Loucy (cell line): ENCODE measurements around the gene MBTD1.

Experiments used
- H2AFZ ChIP-seq: fragments of 200-600 bp; sonication (generic); 2 replicates; pipeline ENCODE4 v1.6.0; 2016; ENCODE audit warnings: antibody characterized with exemption, mild to moderate bottlenecking, low read length, moderate library complexity
- H3F3A ChIP-seq: fragments of 200-600 bp; 2 replicates; pipeline ENCODE4 v1.6.0; 2016; ENCODE audit warnings: antibody characterized with exemption, low read depth, mild to moderate bottlenecking
- H3K27me3 ChIP-seq: fragments of 200-600 bp; sonication (generic); 2 replicates; pipeline ENCODE4 v1.6.1; 2014; ENCODE audit warnings: low read length, mild to moderate bottlenecking; ENCODE audit not compliant: insufficient read depth, poor library complexity, severe bottlenecking
- H3K36me3 ChIP-seq: fragments of 200-600 bp; sonication (generic); 2 replicates; pipeline ENCODE4 v1.6.1; 2016; ENCODE audit warnings: low read length; ENCODE audit not compliant: insufficient read depth
- H3K4me1 ChIP-seq: fragments of 200-600 bp; sonication (generic); 2 replicates; pipeline ENCODE4 v1.5.1; 2014; ENCODE audit warnings: low read length, mild to moderate bottlenecking; ENCODE audit not compliant: insufficient read depth, poor library complexity, severe bottlenecking
- H3K4me2 ChIP-seq: fragments of 200-600 bp; sonication (generic); 2 replicates; pipeline ENCODE4 v1.6.0; 2014; ENCODE audit warnings: antibody characterized with exemption, low read length, low read depth, mild to moderate bottlenecking; ENCODE audit not compliant: poor library complexity, severe bottlenecking
- H3K4me3 ChIP-seq: fragments of 200-600 bp; sonication (generic); 2 replicates; pipeline ENCODE4 v1.5.1; 2014; ENCODE audit warnings: low read length, mild to moderate bottlenecking, mixed read lengths; ENCODE audit not compliant: poor library complexity, severe bottlenecking
- H3K79me2 ChIP-seq: fragments of 200-600 bp; sonication (generic); 2 replicates; pipeline ENCODE4 v1.6.1; 2014; ENCODE audit warnings: low read length; ENCODE audit not compliant: insufficient read depth
- H3K9ac ChIP-seq: fragments of 200-600 bp; sonication (generic); 2 replicates; pipeline ENCODE4 v1.6.0; 2014; ENCODE audit warnings: mild to moderate bottlenecking, low read depth, low read length, moderate library complexity; ENCODE audit not compliant: poor library complexity, severe bottlenecking
- H3K9me2 ChIP-seq: fragments of 200-600 bp; sonication (generic); replicated peaks from 2 replicates; pipeline ENCODE4 v1.6.1; 2016; ENCODE audit warnings: low read depth, low read length, mixed read lengths
- H3K9me3 ChIP-seq: fragments of 200-600 bp; sonication (generic); 2 replicates; pipeline ENCODE4 v1.6.1; 2014; ENCODE audit warnings: mild to moderate bottlenecking, antibody characterized with exemption, low read length, low read depth; ENCODE audit not compliant: insufficient read depth
- H4K20me1 ChIP-seq: fragments of 200-600 bp; sonication (generic); 2 replicates; pipeline ENCODE4 v1.6.0; 2014; ENCODE audit warnings: antibody characterized with exemption, low read length, mild to moderate bottlenecking; ENCODE audit not compliant: insufficient read depth, poor library complexity, severe bottlenecking
- CTCF ChIP-seq: fragments of 200-600 bp; sonication (generic); conservative IDR thresholded peaks from 2 replicates; pipeline ENCODE4 v1.5.1; 2014; ENCODE audit warnings: mild to moderate bottlenecking, antibody characterized with exemption, low read length
- EZH2phosphoT487 ChIP-seq: fragments of 200-600 bp; IDR thresholded peaks from 2 replicates; pipeline ENCODE4 v1.6.1; 2018; ENCODE audit warnings: antibody characterized with exemption, mild to moderate bottlenecking, moderate library complexity, borderline replicate concordance

Gene MBTD1

GRCh38 chr17:51152766-51153209 lies 107.1 kb downstream of the MBTD1 start:
- Histone ChIP-seq H3K36me3 (peaks cover 11% of the 10 kb centered on the region; the same call in 1 of the 2 replicates), H3K27me3 (no peaks in the 10 kb centered on the region), H3K4me1 (peaks cover 33% of the 10 kb centered on the region), H4K20me1 (peaks cover 3% of the 10 kb centered on the region), H3K79me2 (peaks cover 43% of the 10 kb centered on the region), H3K4me3 (peak overlapping the region; percentile 68), H3K9ac (peak overlapping the region; percentile 98), H3K9me3 (no peaks in the 10 kb centered on the region), H2AFZ (peak overlapping the region; percentile 98), H3K4me2 (peak overlapping the region; percentile 86), H3K9me2 (no peaks in the 10 kb centered on the region), H3F3A (no peaks in the 10 kb centered on the region)
- TF ChIP-seq CTCF (no peak), EZH2phosphoT487 (no peak)

- Histone ChIP-seq H3K27me3 (no peaks in the 10 kb centered on the region), H3K9ac (no peak overlapping the region), H3K79me2 (peaks cover 25% of the 10 kb centered on the region), H3F3A (no peaks in the 10 kb centered on the region), H2AFZ (peak overlapping the region; percentile 63; the same call in 1 of the 2 replicates), H3K9me3 (no peaks in the 10 kb centered on the region), H3K4me1 (peaks cover 23% of the 10 kb centered on the region), H3K4me2 (no peak overlapping the region), H3K9me2 (no peaks in the 10 kb centered on the region), H3K36me3 (0 out of 2 replicates have a peak, but pooled peaks cover under 1% of the 10 kb centered on the region), H4K20me1 (peaks cover 1% of the 10 kb centered on the region), H3K4me3 (no peak overlapping the region)
- TF ChIP-seq EZH2phosphoT487 = no peak
- TF ChIP-seq CTCF = no peak
Observed at GRCh38 chr17:51150932-51151331, 108.9 kb downstream of the MBTD1 start.

- Histone ChIP-seq H3F3A (no peaks in the 10 kb centered on the region), H3K36me3 (no peaks in the 10 kb centered on the region), H3K9ac (no peak overlapping the region), H3K9me2 (no peaks in the 10 kb centered on the region), H3K9me3 (no peaks in the 10 kb centered on the region), H4K20me1 (no peaks in the 10 kb centered on the region), H3K4me3 (no peak overlapping the region), H2AFZ (no peak overlapping the region), H3K4me1 (peaks cover 6% of the 10 kb centered on the region), H3K4me2 (no peak overlapping the region), H3K27me3 (no peaks in the 10 kb centered on the region), H3K79me2 (peaks cover 7% of the 10 kb centered on the region)
- no peak for TF ChIP-seq EZH2phosphoT487
- no peak for TF ChIP-seq CTCF
Observed at GRCh38 chr17:51149163-51149562, 110.7 kb downstream of the MBTD1 start.
